ENCODE results near the gene ZBED1. TPM values are rescaled to one million over a fixed set of nuclear protein-coding genes. Genes with fewer than 3 reads are reported as not detected.
"Not testable (repeated sequence)": the region's sequence is repeated elsewhere in the genome, so short reads cannot be mapped to it uniquely, and the experiment has no call there.

ZBED1 gene
- total and polyA plus RNA-seq, 2 donors from 2014 or later = 20.6 to 40.7 TPM

- no peak overlapping the region for H3K9ac ChIP-seq (ENCODE audit: low read length in 3 of 3)
- no peaks in the 10 kb centered on the region for H3K27me3 ChIP-seq (ENCODE audit: control insufficient read depth, insufficient read depth, low read length)
- no peak overlapping the region for H3K4me3 ChIP-seq (ENCODE audit: low read length in 3 of 3)
- no peak overlapping the region for H3K27ac ChIP-seq (ENCODE audit: low read depth in 2 of 2, low read length in 2 of 2)
- intact Hi-C loops (cut with DNase I) = no loop called here
- FAIRE-seq (no peak), DNase-seq (no peak)
- H3K36me3 ChIP-seq (ENCODE audit: control insufficient read depth in 2 of 3, insufficient read depth in 3 of 3, low read length in 3 of 3) = no peaks in the 10 kb centered on the region
- no peaks in the 10 kb centered on the region for H3K9me3 ChIP-seq (ENCODE audit: control insufficient read depth in 2 of 3, insufficient read depth in 1 of 3, low read length in 3 of 3)
- H3K4me1 ChIP-seq (ENCODE audit: control insufficient read depth in 2 of 3, insufficient read depth in 2 of 3, low read depth in 1 of 3, low read length in 3 of 3) = no peaks in the 10 kb centered on the region
- no peak for TF ChIP-seq CTCF (IDR thresholded peaks at IDR 0.05; ENCODE audit: borderline replicate concordance, extremely low read depth, insufficient read depth)
Measured at GRCh38 chrX:2474280-2474962, 26.4 kb downstream of the ZBED1 start.

- intact Hi-C loops (cut with DNase I); H3K4me3 ChIP-seq (ENCODE audit: low read length in 3 of 3); H3K36me3 ChIP-seq (ENCODE audit: control insufficient read depth in 2 of 3, insufficient read depth in 3 of 3, low read length in 3 of 3); H3K4me1 ChIP-seq (ENCODE audit: control insufficient read depth in 2 of 3, insufficient read depth in 2 of 3, low read depth in 1 of 3, low read length in 3 of 3); H3K9ac ChIP-seq (ENCODE audit: low read length in 3 of 3); DNase-seq; H3K27me3 ChIP-seq (ENCODE audit: control insufficient read depth, insufficient read depth, low read length); H3K9me3 ChIP-seq (ENCODE audit: control insufficient read depth in 2 of 3, insufficient read depth in 1 of 3, low read length in 3 of 3); FAIRE-seq; H3K27ac ChIP-seq (ENCODE audit: low read depth in 2 of 2, low read length in 2 of 2): not testable (repeated sequence)
Measured at GRCh38 chrX:2473064-2473463, 27.7 kb downstream of the ZBED1 start.

DNA sequence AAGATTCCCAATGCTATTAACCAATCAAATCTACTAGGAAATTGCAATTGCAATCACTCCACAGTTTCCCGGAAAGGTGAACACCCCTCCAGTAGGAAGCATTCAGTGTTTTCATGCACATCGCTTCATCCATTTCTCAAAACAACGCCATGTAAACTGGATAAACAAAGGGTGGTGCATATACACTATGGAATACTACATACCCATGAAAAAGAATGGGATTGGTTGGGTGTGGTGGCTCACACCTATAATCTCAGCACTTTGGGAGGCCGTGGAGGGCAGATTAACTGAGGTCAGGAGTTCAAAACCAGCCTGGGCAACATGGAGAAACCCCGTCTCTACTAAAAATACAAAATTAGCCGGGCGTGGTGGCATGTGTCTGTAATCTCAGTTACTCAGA is 29.1 kb downstream of the ZBED1 start:
- no peak overlapping the region for H3K27ac ChIP-seq (ENCODE audit: low read depth in 2 of 2, low read length in 2 of 2)
- no peak overlapping the region for H3K9ac ChIP-seq (ENCODE audit: low read length in 3 of 3)
- H3K9me3 ChIP-seq (ENCODE audit: control insufficient read depth in 2 of 3, insufficient read depth in 1 of 3, low read length in 3 of 3) = no peaks in the 10 kb centered on the region
- no peaks in the 10 kb centered on the region for H3K4me1 ChIP-seq (ENCODE audit: control insufficient read depth in 2 of 3, insufficient read depth in 2 of 3, low read depth in 1 of 3, low read length in 3 of 3)
- H3K27me3 ChIP-seq (ENCODE audit: control insufficient read depth, insufficient read depth, low read length) = no peaks in the 10 kb centered on the region
- H3K4me3 ChIP-seq (ENCODE audit: low read length in 3 of 3) = no peak overlapping the region
- TF ChIP-seq CTCF (IDR thresholded peaks at IDR 0.05; ENCODE audit: borderline replicate concordance, extremely low read depth, insufficient read depth) = no peak
- no peaks in the 10 kb centered on the region for H3K36me3 ChIP-seq (ENCODE audit: control insufficient read depth in 2 of 3, insufficient read depth in 3 of 3, low read length in 3 of 3)
- FAIRE-seq (no peak), DNase-seq (no peak)
- intact Hi-C loops (cut with DNase I) = no loop called here

GRCh38 chrX:2471126-2471525 is 29.6 kb downstream of the ZBED1 start:
- H3K4me1 ChIP-seq (ENCODE audit: control insufficient read depth in 2 of 3, insufficient read depth in 2 of 3, low read depth in 1 of 3, low read length in 3 of 3); DNase-seq; H3K27me3 ChIP-seq (ENCODE audit: control insufficient read depth, insufficient read depth, low read length); intact Hi-C loops (cut with DNase I); H3K4me3 ChIP-seq (ENCODE audit: low read length in 3 of 3); FAIRE-seq; H3K9me3 ChIP-seq (ENCODE audit: control insufficient read depth in 2 of 3, insufficient read depth in 1 of 3, low read length in 3 of 3); H3K36me3 ChIP-seq (ENCODE audit: control insufficient read depth in 2 of 3, insufficient read depth in 3 of 3, low read length in 3 of 3); H3K9ac ChIP-seq (ENCODE audit: low read length in 3 of 3); H3K27ac ChIP-seq (ENCODE audit: low read depth in 2 of 2, low read length in 2 of 2): not testable (repeated sequence)

- intact Hi-C loops (cut with DNase I); H3K36me3 ChIP-seq (ENCODE audit: control insufficient read depth in 2 of 3, insufficient read depth in 3 of 3, low read length in 3 of 3); H3K27me3 ChIP-seq (ENCODE audit: control insufficient read depth, insufficient read depth, low read length): not testable (repeated sequence)
Measured at GRCh38 chrX:2469852-2470251, 30.9 kb downstream of the ZBED1 start.

More at GRCh38 chrX:2469852-2470251, 30.9 kb downstream of the ZBED1 start:
- FAIRE-seq; H3K27ac ChIP-seq (ENCODE audit: low read depth in 2 of 2, low read length in 2 of 2); H3K4me1 ChIP-seq (ENCODE audit: control insufficient read depth in 2 of 3, insufficient read depth in 2 of 3, low read depth in 1 of 3, low read length in 3 of 3); H3K9ac ChIP-seq (ENCODE audit: low read length in 3 of 3); H3K4me3 ChIP-seq (ENCODE audit: low read length in 3 of 3); DNase-seq; H3K9me3 ChIP-seq (ENCODE audit: control insufficient read depth in 2 of 3, insufficient read depth in 1 of 3, low read length in 3 of 3): not testable (repeated sequence)
